GM12891 (cell line): ENCODE measurements around the gene CLBA1.

Experiments used
- DNase-seq: peaks from one replicate; pipeline ENCODE4 v3.0.0; 2011; ENCODE audit warnings: low spot score; ENCODE audit not compliant: insufficient read length
- FAIRE-seq: peaks from 2 replicates; lab custom pipeline; 2011; peaks lifted over from hg19 to GRCh38; lab: Jason Lieb, UNC
- PAX5 ChIP-seq: IDR thresholded peaks from 2 replicates; pipeline ENCODE4 v1.6.1; 2011; ENCODE audit warnings: low read length, moderate library complexity, mild to moderate bottlenecking; ENCODE audit not compliant: insufficient read depth, severe bottlenecking
- POLR2A ChIP-seq: IDR thresholded peaks from 2 replicates; pipeline ENCODE4 v1.6.1; 2011; ENCODE audit warnings: low read depth, low read length, control low read depth
- POLR2AphosphoS5 ChIP-seq: IDR thresholded peaks from 2 replicates; pipeline ENCODE4 v1.6.1; 2011; ENCODE audit warnings: low read depth, low read length, control low read depth
- POU2F2 ChIP-seq: IDR thresholded peaks from 2 replicates; pipeline ENCODE4 v1.6.1; 2011; ENCODE audit warnings: low read depth, mild to moderate bottlenecking, control low read depth, low read length, moderate library complexity
- SPI1 ChIP-seq: IDR thresholded peaks from 2 replicates; pipeline ENCODE4 v1.6.1; 2011; ENCODE audit warnings: low read depth, low read length, control low read depth
- TAF1 ChIP-seq: IDR thresholded peaks from 2 replicates; pipeline ENCODE4 v1.6.1; 2011; ENCODE audit warnings: low read depth, low read length, control low read depth

Gene CLBA1

DNA sequence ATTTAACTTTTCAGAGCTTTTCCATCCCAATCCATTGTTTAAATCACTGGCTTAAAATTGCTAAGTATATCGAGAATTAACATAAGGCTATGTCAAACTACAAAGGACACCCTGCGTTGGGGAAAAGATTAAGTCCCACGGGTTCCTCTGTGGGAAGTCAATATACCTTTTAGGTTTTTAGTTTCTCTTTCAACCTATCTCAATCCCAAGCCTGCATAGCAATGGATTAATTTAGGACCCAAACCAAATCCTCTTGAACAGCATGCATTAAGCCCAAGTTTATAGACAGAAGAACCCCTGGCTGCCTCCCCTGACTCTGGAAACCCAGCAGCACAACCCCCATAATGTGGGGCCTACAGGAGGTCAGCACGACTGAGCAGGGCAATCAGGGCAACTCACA, 29.0 kb downstream of the CLBA1 start:
- FAIRE-seq = no peak
- DNase-seq = no peak
- no peak for TF ChIP-seq SPI1
- TF ChIP-seq POU2F2 = no peak
- no peak for TF ChIP-seq POLR2AphosphoS5
- no peak for TF ChIP-seq PAX5
- no peak for TF ChIP-seq POLR2A
- no peak for TF ChIP-seq TAF1

DNA sequence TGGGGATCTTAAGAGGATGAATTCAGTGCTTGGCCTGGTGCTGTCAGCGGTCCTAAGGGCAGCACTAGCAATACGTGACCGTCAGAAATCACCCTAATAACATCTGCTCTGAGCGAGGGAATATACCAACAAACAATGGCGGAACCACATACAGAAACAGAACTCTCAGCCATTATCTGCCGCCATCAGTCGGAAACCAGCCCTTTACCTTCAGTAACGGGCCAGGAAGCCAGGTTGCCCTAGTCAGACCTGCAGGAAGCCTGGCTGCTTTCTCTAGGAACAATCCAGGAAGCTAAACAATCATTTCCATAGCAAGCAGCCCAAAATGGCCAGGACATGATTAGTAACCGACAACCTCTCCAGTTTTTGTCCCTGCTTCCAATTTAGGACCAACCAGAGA, 29.7 kb downstream of the CLBA1 start:
- DNase-seq (no peak), FAIRE-seq (no peak)
- TF ChIP-seq PAX5 (no peak), SPI1 (no peak), POLR2A (no peak), POLR2AphosphoS5 (no peak), POU2F2 (no peak), TAF1 (no peak)

DNA sequence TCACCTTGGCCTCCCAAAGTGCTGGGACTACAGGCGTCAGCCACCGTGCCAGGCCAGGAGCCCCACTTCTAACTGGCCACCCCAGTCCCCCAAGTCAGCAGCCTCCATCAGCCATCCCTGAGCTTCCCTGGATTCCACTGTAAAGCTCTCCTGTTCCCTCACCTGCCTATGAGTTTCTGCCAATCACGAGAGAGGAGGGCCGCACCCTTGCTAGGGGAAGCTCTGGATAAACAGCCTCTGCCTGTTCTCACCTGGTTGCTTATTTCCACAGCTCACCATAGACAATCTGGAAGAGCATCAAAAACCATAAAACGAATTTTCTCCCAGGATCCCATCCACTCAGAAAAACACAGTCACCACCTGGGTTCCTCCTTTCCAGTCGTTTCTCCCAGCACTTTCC, 30.3 kb downstream of the CLBA1 start:
- DNase-seq (no peak), FAIRE-seq (no peak)

DNA sequence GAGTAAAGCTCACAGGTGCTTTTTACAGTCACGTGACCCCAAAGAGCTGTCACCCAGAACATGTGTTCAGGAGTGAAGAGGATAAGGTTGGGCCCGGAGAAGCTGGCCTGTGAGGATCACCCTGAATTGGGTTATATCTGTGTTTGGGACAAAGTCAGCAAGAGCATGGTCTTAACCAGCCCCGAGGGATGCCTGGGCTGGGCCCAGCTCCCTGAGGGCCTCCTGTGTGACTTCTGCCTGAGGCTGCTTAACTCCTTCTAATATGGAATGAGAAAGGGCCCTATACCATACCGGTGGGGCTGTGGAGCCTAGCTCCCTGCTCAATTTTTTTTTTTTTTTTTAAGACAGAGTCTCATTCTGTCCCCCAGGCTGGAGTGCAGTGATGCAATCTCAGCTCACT, 32.8 kb downstream of the CLBA1 start:
- no peak for TF ChIP-seq TAF1
- 0 out of 2 replicates have a peak, but pooled peaks have one; percentile 11 for TF ChIP-seq POLR2A
- FAIRE-seq = no peak
- no peak for DNase-seq

More for the DNA sequence above, 30.3 kb downstream of the CLBA1 start:
- TF ChIP-seq TAF1 (no peak), PAX5 (no peak), POLR2AphosphoS5 (no peak), POLR2A (no peak), SPI1 (no peak), POU2F2 (no peak)

DNA sequence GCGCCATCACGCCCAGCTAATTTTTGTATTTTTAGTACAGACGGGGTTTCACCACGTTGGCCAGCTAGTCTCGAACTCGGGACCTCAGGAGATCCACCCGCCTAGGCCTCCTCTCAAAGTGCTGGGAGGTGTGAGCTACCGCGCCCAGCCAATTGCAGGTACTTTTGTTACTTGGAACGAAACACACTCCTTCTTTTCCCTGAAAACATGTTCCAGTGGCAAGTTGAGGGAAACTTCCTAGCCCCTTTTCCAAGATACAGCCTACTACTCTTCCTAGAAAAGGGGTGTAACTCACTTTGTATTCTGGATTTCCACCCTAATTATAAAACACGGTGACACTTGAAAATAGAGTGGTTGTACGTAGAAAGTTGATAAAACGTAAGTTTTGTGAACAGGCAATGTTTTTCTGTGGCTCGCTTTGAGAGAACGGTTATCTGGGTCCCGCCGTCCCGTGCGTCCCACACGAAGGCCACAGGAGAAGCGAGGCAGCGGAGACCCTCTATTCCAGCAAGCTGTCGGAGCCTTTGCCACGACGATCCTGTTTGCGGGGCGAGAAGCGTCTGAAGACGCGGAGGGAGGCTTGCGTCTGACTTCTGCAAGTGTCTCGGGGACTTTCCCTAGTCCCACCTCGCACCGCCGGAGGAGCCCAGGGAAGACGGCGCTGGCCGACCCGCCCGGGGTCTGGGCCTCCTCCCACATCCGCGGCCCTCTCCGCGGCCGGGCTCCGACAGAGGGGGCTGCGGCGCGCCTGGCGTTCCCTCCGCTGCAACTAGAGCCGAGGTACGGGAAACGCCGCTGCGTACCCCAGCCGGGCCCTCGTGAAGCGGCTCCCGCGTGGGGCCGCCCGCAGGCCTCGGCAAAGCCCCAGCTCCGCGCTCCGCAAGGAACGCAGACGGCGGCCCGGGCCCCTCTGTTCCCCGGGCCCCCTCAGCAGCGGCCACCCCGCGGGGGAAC, 34.5 kb downstream of the CLBA1 start:
- TF ChIP-seq PAX5 (no peak), POLR2A (no peak; the same call in 1 of the 2 replicates), POU2F2 (no peak), SPI1 (no peak), TAF1 (peak; percentile 14; the same call in 1 of the 2 replicates), POLR2AphosphoS5 (no peak)
- DNase-seq (no peak), FAIRE-seq (peak; percentile 33)

GRCh38 chr14:105020815-105021655, 35.4 kb downstream of the CLBA1 start, which contains the start of gene CDCA4:
Gene CDCA4 (minus strand): TSS chr14:105021083. CDS start chr14:105011929, 9,154 bp downstream.
- DNase-seq (peak; percentile 98), FAIRE-seq (peak; percentile 97)
- peak; percentile 82 for TF ChIP-seq TAF1
- TF ChIP-seq POLR2A = peak; percentile 79
- TF ChIP-seq POLR2AphosphoS5 = peak; percentile 65
- TF ChIP-seq PAX5 = no peak

DNA sequence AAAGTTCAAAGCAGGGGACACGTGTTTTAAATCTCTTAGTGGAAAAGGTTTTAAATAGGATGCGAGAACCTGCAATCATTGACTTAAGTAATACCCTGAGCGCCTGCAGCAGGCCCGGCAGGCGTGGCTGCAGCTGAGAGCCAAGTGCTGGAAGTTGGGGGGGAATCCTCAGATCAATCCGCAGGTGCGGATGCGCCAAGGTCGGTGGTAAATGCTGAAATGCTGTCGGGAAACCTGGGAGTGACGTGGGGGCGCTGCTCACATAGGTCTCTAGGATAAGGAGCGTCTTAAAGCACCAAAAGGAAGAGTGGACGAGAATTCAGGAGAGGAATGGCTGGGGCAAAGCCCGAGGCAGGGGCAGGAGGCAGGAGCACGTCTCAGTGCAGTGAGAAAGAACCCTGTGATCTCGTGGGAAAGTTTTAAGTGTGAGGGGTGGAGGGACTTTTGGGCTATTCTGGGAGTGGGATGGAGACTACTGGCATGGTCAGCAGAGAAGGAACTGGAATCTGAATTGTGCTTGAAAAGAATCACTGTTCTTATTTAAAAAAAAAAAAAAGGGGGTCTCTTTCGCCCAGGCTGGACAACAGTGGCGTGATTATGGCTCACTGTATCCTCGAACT, 36.2 kb downstream of the CLBA1 start:
- DNase-seq (no peak), FAIRE-seq (peak; percentile 20)
- no peak for TF ChIP-seq POLR2AphosphoS5
- no peak; the same call in 1 of the 2 replicates for TF ChIP-seq POLR2A
- TF ChIP-seq PAX5 = no peak
- TF ChIP-seq TAF1 = no peak
- TF ChIP-seq POU2F2 = no peak
- no peak for TF ChIP-seq SPI1

DNA sequence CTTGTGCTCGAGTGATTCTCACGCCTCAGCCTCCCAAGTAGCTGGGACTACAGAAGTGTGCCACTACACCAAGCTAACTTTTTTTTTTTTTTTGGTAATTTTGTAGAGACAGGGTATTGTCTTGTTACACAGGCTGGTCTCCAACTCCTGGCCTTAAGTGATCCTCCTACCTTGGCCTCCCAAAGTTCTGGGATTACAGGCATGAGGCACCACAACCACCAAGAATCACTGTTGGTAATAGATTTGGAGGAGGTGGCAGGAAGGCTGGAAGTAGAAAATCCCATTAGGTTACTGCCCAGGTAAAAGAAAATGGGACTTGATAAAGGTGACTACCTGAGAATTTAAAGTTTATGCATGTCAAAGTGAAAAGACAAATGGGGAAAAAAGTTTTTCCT, 36.7 kb downstream of the CLBA1 start:
- TF ChIP-seq SPI1 (no peak), TAF1 (no peak), POLR2AphosphoS5 (no peak), PAX5 (no peak), POU2F2 (no peak), POLR2A (no peak)
- FAIRE-seq (no peak), DNase-seq (no peak)

GRCh38 chr14:105023144-105023543, 37.6 kb downstream of the CLBA1 start:
- DNase-seq (no peak), FAIRE-seq (no peak)
- TF ChIP-seq TAF1 (no peak), POLR2AphosphoS5 (no peak), POLR2A (no peak), POU2F2 (no peak), SPI1 (no peak), PAX5 (no peak)
